ENCODE results near the gene PRDX1. TPM values are rescaled to one million over a fixed set of nuclear protein-coding genes. Genes with fewer than 3 reads are reported as not detected.

Gene PRDX1
- total RNA-seq: 249 and 260 TPM in 2 replicates

DNA sequence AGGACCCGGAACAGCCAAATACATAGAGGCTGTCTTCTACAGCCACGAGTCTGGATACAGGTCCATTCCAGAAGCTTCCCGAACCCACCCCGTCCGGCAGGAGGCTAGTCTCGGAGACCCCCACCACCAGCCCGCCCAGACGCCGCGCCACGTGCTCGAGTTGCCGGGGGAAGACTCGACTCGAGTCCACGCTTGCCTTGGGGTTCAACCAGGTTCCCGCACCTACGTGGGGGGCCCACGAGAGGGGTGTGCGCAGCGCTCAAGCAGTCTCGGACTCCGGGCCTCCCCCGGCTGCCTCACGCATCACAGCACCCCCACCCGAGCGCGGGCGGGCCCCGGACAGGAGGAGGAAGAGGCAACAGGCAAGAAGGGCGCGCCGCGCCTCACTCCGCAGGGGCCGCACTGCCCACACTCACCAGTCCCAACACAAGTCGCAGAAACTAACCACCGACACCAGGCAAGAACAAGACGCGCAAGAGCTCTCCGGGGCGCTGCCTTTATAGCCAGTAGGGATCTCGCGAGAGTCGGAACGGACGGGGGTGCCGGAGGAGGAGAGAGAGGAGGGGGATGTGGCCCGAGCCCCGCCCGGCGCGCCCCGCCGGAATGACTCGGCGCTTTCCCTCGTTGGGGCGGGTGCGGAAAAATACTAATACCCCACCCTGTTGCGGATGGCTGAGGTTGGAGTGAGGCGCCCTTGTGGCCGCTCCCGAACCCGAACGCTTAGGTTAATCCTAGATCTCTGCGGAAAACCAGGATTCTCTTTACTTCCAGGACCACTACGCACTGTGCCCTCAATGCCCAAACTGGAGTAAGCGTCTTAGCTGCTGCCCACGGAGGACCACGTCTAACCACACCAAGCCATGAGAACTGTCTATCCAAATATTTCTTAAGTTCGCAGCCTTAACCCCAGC lies at the start of gene PRDX1:
Gene PRDX1, minus strand, starts transcription at position 472 of the 911 bp plus-strand sequence. CDS start 2,841 bp downstream, outside the sequence.
- H3K36me3 ChIP-seq (ENCODE audit: insufficient read depth, low read length): peaks cover 14% of the 10 kb centered on the region
- H3K9me3 ChIP-seq (ENCODE audit: low read depth, low read length): no peaks in the 10 kb centered on the region
- H3K4me2 ChIP-seq (ENCODE audit: insufficient read depth, low read length): peak within 1 kb of the TSS; percentile 88
- H3K4me1 ChIP-seq (ENCODE audit: insufficient read depth, low read length): peaks cover 10% of the 10 kb centered on the region
- peaks cover 47% of the 10 kb centered on the region for H3K79me2 ChIP-seq (ENCODE audit: insufficient read depth, low read length)
- H2AFZ ChIP-seq (ENCODE audit: low read length): peak within 1 kb of the TSS; percentile 87
- TF ChIP-seq, protein P1, sequence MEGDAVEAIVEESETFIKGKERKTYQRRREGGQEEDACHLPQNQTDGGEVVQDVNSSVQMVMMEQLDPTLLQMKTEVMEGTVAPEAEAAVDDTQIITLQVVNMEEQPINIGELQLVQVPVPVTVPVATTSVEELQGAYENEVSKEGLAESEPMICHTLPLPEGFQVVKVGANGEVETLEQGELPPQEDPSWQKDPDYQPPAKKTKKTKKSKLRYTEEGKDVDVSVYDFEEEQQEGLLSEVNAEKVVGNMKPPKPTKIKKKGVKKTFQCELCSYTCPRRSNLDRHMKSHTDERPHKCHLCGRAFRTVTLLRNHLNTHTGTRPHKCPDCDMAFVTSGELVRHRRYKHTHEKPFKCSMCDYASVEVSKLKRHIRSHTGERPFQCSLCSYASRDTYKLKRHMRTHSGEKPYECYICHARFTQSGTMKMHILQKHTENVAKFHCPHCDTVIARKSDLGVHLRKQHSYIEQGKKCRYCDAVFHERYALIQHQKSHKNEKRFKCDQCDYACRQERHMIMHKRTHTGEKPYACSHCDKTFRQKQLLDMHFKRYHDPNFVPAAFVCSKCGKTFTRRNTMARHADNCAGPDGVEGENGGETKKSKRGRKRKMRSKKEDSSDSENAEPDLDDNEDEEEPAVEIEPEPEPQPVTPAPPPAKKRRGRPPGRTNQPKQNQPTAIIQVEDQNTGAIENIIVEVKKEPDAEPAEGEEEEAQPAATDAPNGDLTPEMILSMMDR (IDR thresholded peaks at IDR 0.05; ENCODE audit: extremely low read depth, low read depth, low read length): peak; percentile 14
- H3K4me3 ChIP-seq (ENCODE audit: insufficient read depth, low read length): peak within 1 kb of the TSS; percentile 100
- DNase-seq (ENCODE audit: insufficient read length, low spot score, missing footprints): peak; percentile 93
- peak within 1 kb of the TSS; percentile 94 for H3K27ac ChIP-seq (ENCODE audit: low read depth, low read length)
- no peaks in the 10 kb centered on the region for H3K27me3 ChIP-seq (ENCODE audit: insufficient read depth, low read length)
- peaks cover 29% of the 10 kb centered on the region for H4K20me1 ChIP-seq (ENCODE audit: insufficient read depth, low read length)

- Histone ChIP-seq H3K4me1 (ENCODE audit: insufficient read depth, low read length) (no peaks in the 10 kb centered on the region), H3K27me3 (ENCODE audit: insufficient read depth, low read length) (no peaks in the 10 kb centered on the region), H4K20me1 (ENCODE audit: insufficient read depth, low read length) (no peaks in the 10 kb centered on the region), H2AFZ (ENCODE audit: low read length) (no peak overlapping the region), H3K4me2 (ENCODE audit: insufficient read depth, low read length) (no peak overlapping the region), H3K79me2 (ENCODE audit: insufficient read depth, low read length) (no peaks in the 10 kb centered on the region), H3K4me3 (ENCODE audit: insufficient read depth, low read length) (no peak overlapping the region), H3K9me3 (ENCODE audit: low read depth, low read length) (no peaks in the 10 kb centered on the region), H3K27ac (ENCODE audit: low read depth, low read length) (no peak overlapping the region), H3K36me3 (ENCODE audit: insufficient read depth, low read length) (peaks cover 39% of the 10 kb centered on the region)
- TF ChIP-seq, protein P1 (IDR thresholded peaks at IDR 0.05; ENCODE audit: extremely low read depth, low read depth, low read length): no peak
- DNase-seq (ENCODE audit: insufficient read length, low spot score, missing footprints): no peak
Measured at GRCh38 chr1:45570631-45571030, 48.9 kb upstream of the PRDX1 start.

DNA sequence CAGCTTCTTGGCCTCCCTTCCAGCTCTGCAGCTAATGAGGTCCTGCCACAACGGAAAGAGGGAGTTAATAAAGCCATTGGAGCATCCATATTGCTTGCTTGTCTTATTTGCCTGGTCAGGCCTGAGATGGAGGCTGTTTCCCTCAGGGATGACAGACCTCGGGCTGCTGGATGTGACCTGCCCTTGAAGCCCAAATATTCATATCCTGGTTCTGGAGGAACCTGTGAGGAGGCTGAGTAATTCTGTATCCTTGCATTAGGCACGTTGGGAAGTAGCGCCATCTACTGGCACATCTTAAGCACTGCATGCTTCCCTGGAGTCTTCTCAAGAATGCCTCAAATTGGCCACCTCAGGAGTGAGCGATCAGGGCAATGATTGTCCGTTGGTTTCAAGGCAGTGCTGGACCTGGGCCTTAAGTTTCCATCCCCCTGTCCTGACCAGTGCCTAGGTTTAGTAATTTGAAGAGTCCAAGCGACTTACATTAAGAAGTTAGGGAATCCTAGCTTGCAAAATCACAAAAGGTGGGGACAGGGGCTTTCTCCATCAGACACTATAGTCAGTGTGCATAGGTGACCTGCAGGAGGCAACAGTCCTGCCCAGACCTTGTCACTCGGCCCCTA lies 48.4 kb upstream of the PRDX1 start:
- TF ChIP-seq, protein P1 (IDR thresholded peaks at IDR 0.05; ENCODE audit: extremely low read depth, low read depth, low read length): peak; percentile 99
- Histone ChIP-seq H3K4me1 (ENCODE audit: insufficient read depth, low read length) (no peaks in the 10 kb centered on the region), H2AFZ (ENCODE audit: low read length) (no peak overlapping the region), H3K27ac (ENCODE audit: low read depth, low read length) (no peak overlapping the region), H3K9me3 (ENCODE audit: low read depth, low read length) (no peaks in the 10 kb centered on the region), H3K36me3 (ENCODE audit: insufficient read depth, low read length) (peaks cover 39% of the 10 kb centered on the region), H3K27me3 (ENCODE audit: insufficient read depth, low read length) (no peaks in the 10 kb centered on the region), H4K20me1 (ENCODE audit: insufficient read depth, low read length) (no peaks in the 10 kb centered on the region), H3K4me2 (ENCODE audit: insufficient read depth, low read length) (no peak overlapping the region), H3K79me2 (ENCODE audit: insufficient read depth, low read length) (no peaks in the 10 kb centered on the region), H3K4me3 (ENCODE audit: insufficient read depth, low read length) (no peak overlapping the region)
- peak; percentile 78 for DNase-seq (ENCODE audit: insufficient read length, low spot score, missing footprints)

DNA sequence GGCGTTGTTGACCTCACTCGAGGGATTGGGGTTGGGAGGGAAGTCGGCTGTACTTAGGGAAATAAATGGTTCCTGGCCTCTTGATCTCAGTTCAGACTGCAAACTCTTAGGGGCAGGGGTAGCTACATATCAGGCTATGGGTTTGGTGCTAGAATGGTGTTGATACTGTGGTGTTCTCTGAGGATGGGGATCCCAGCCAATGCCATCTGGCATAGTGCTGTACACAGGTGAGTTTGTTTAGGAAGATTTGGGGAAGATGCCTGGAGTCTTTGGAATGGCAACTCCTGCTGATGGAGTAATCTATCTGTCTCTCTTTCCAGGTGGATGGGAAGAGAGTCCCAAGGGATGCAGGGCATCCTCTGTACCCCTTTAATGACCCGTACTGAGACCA lies 47.9 kb upstream of the PRDX1 start:
- H3K4me3 ChIP-seq (ENCODE audit: insufficient read depth, low read length): no peak overlapping the region

More for the DNA sequence above, 47.9 kb upstream of the PRDX1 start:
- Histone ChIP-seq H2AFZ (ENCODE audit: low read length) (no peak overlapping the region), H3K27ac (ENCODE audit: low read depth, low read length) (no peak overlapping the region), H3K27me3 (ENCODE audit: insufficient read depth, low read length) (no peaks in the 10 kb centered on the region), H3K4me1 (ENCODE audit: insufficient read depth, low read length) (no peaks in the 10 kb centered on the region), H3K79me2 (ENCODE audit: insufficient read depth, low read length) (no peaks in the 10 kb centered on the region), H3K9me3 (ENCODE audit: low read depth, low read length) (no peaks in the 10 kb centered on the region), H4K20me1 (ENCODE audit: insufficient read depth, low read length) (no peaks in the 10 kb centered on the region), H3K36me3 (ENCODE audit: insufficient read depth, low read length) (peaks cover 39% of the 10 kb centered on the region), H3K4me2 (ENCODE audit: insufficient read depth, low read length) (no peak overlapping the region)
- DNase-seq (ENCODE audit: insufficient read length, low spot score, missing footprints): no peak
- TF ChIP-seq, protein P1 (IDR thresholded peaks at IDR 0.05; ENCODE audit: extremely low read depth, low read depth, low read length): no peak
